Smooth muscle cell (in vitro differentiated cells): Measurements from ENCODE around the gene RINL. TPM values are rescaled to one million over a fixed set of nuclear protein-coding genes. Genes with fewer than 3 reads are reported as not detected.

Experiments
- DNase-seq: peaks from one replicate; lab custom pipeline; 2025; ENCODE audit not compliant: unreplicated experiment; lab: John Stamatoyannopoulos, UW
- H2AFZ ChIP-seq: fragments of 200-600 bp; sonication (generic); 2 replicates; pipeline ENCODE4 v1.6.0; 2016; ENCODE audit warnings: antibody characterized with exemption, low read depth, mild to moderate bottlenecking
- H3F3A ChIP-seq: fragments of 200-600 bp; sonication (generic); 2 replicates; pipeline ENCODE4 v1.6.0; 2017; ENCODE audit warnings: antibody characterized with exemption, low read depth
- H3K27ac ChIP-seq: fragments of 200-600 bp; sonication (generic); 2 replicates; pipeline ENCODE4 v1.5.1; 2016; ENCODE audit warnings: low read depth, mild to moderate bottlenecking
- H3K27me3 ChIP-seq: fragments of 200-600 bp; sonication (generic); 2 replicates; pipeline ENCODE4 v1.6.1; 2016; ENCODE audit warnings: low read depth, mild to moderate bottlenecking
- H3K36me3 ChIP-seq: fragments of 200-600 bp; sonication (generic); 2 replicates; pipeline ENCODE4 v1.5.1; 2016; ENCODE audit warnings: low read depth
- H3K4me1 ChIP-seq: fragments of 200-600 bp; sonication (generic); 2 replicates; pipeline ENCODE4 v1.5.1; 2016; ENCODE audit warnings: low read depth
- H3K4me2 ChIP-seq: fragments of 200-600 bp; sonication (generic); 2 replicates; pipeline ENCODE4 v1.6.0; 2016; ENCODE audit warnings: mild to moderate bottlenecking
- H3K4me3 ChIP-seq: fragments of 200-600 bp; sonication (generic); 2 replicates; pipeline ENCODE4 v1.5.1; 2016; ENCODE audit warnings: mild to moderate bottlenecking
- H3K79me2 ChIP-seq: fragments of 200-600 bp; sonication (generic); 2 replicates; pipeline ENCODE4 v1.6.0; 2016; ENCODE audit warnings: low read depth, mild to moderate bottlenecking
- H3K9ac ChIP-seq: fragments of 200-600 bp; sonication (generic); 2 replicates; pipeline ENCODE4 v1.6.0; 2016; ENCODE audit warnings: low read depth
- H3K9me3 ChIP-seq: fragments of 200-600 bp; sonication (generic); replicated peaks from 2 replicates; pipeline ENCODE4 v1.5.1; 2016; ENCODE audit warnings: low read depth
- H4K20me1 ChIP-seq: fragments of 200-600 bp; sonication (generic); 2 replicates; pipeline ENCODE4 v1.6.0; 2016; ENCODE audit warnings: low read depth
- CTCF ChIP-seq: fragments of 200-600 bp; sonication (generic); IDR thresholded peaks from 2 replicates; pipeline ENCODE4 v1.5.1; 2017; ENCODE audit warnings: borderline replicate concordance, mild to moderate bottlenecking, antibody characterized with exemption; ENCODE audit not compliant: insufficient read depth, poor library complexity, severe bottlenecking
- WGBS: methylation state at CpG from one replicate; pipeline ENCODE4 v1.1.7; 2016; ENCODE audit warnings: low lambda C conversion rate; 5-methylcytosine and 5-hydroxymethylcytosine counted together
- polyA plus RNA-seq: library from polyadenylated mRNA; unstranded; fragments of >200 nt; fragmentation: Nextera tagmentation; extraction: Ambion mirVana; gene quantifications from 2 replicates; pipeline ENCODE4 v1.2.1, GENCODE V29; 2016
- total RNA-seq: library from RNA; depleted of rRNA; stranded (reverse); fragments of >200 nt; gene quantifications from 2 replicates; pipeline ENCODE4 v1.2.3, GENCODE V29; 2014

The RINL gene
- total and polyA plus RNA-seq, 2 experiments from 2014 or later: 2.0 to 3.0 TPM

- H3K36me3 ChIP-seq: no peaks in the 10 kb centered on the region
- TF ChIP-seq CTCF: no peak
- H3K4me2 ChIP-seq: peak overlapping the region; percentile 98
- H3F3A ChIP-seq: peaks cover 10% of the 10 kb centered on the region
- peaks cover 16% of the 10 kb centered on the region for H3K4me1 ChIP-seq
- H3K27ac ChIP-seq: peak overlapping the region; percentile 98
- peaks cover 18% of the 10 kb centered on the region for H4K20me1 ChIP-seq
- H3K9ac ChIP-seq: peak overlapping the region; percentile 97
- H2AFZ ChIP-seq: no peak overlapping the region
- peak; percentile 62 for DNase-seq
- peak overlapping the region; percentile 95 for H3K4me3 ChIP-seq
- H3K9me3 ChIP-seq: no peaks in the 10 kb centered on the region
- 2% methylated on average over 46 of the region's 52 CpGs for WGBS
- H3K79me2 ChIP-seq: peaks cover 16% of the 10 kb centered on the region
- no peaks in the 10 kb centered on the region for H3K27me3 ChIP-seq
Measured at GRCh38 chr19:38852231-38853044, 25.6 kb downstream of the RINL start.

- Histone ChIP-seq H3K4me3 (peak overlapping the region; percentile 95), H3K27ac (peak overlapping the region; percentile 98), H3K4me1 (peaks cover 16% of the 10 kb centered on the region), H3K36me3 (peaks cover 5% of the 10 kb centered on the region), H3K9me3 (no peaks in the 10 kb centered on the region), H3K27me3 (no peaks in the 10 kb centered on the region), H3K79me2 (peaks cover 23% of the 10 kb centered on the region), H4K20me1 (peaks cover 25% of the 10 kb centered on the region), H2AFZ (no peak overlapping the region), H3K9ac (peak overlapping the region; percentile 97), H3F3A (peaks cover 10% of the 10 kb centered on the region), H3K4me2 (peak overlapping the region; percentile 98)
- TF ChIP-seq CTCF: no peak
- WGBS: 10% methylated on average over 34 of the region's 67 CpGs
- DNase-seq: peak; percentile 78
Measured at GRCh38 chr19:38851622-38852230, 26.3 kb downstream of the RINL start.

- Histone ChIP-seq H4K20me1 (peaks cover 31% of the 10 kb centered on the region), H3K4me2 (peak overlapping the region; percentile 85), H3K4me1 (peaks cover 16% of the 10 kb centered on the region), H3K9me3 (no peaks in the 10 kb centered on the region), H3K4me3 (peak overlapping the region; percentile 52), H3K27ac (peak overlapping the region; percentile 93), H3K36me3 (peaks cover 8% of the 10 kb centered on the region), H2AFZ (no peak overlapping the region), H3F3A (peaks cover 10% of the 10 kb centered on the region), H3K27me3 (no peaks in the 10 kb centered on the region), H3K79me2 (peaks cover 29% of the 10 kb centered on the region), H3K9ac (peak overlapping the region; percentile 72)
- 34% methylated on average over 40 of the region's 40 CpGs for WGBS
- DNase-seq: no peak
- TF ChIP-seq CTCF: no peak
Measured at GRCh38 chr19:38850976-38851621, 27.0 kb downstream of the RINL start.
